Spleen (tissue), 11 donors: Measurements from ENCODE around the gene PI4K2B. TPM values are rescaled to one million over a fixed set of nuclear protein-coding genes. Genes with fewer than 3 reads are reported as not detected.
"Not testable (repeated sequence)": the region's sequence is repeated elsewhere in the genome, so short reads cannot be mapped to it uniquely, and the experiment has no call there.

Source experiments
- DNase-seq: peaks from one replicate; pipeline ENCODE4 v3.0.0-alpha.2; 2020
- H3K27ac ChIP-seq, 8 donors: fragments of 200-600 bp; sonication (generic) in 7 of 8; 1 replicate in 4 of 8; 2 replicates in 4 of 8; pipeline versions ENCODE4 v1.5.0 to v1.8.0; 2016 to 2021; ENCODE audit warnings: inconsistent platforms in 4 of 8, mild to moderate bottlenecking in 4 of 8, moderate library complexity in 1 of 8
- H3K27me3 ChIP-seq, 7 donors: fragments of 200-600 bp; sonication (generic) in 6 of 7; replicated peaks in 1 of 7; 1 replicate in 4 of 7; 2 replicates in 3 of 7; pipeline versions ENCODE4 v1.5.0 to v1.8.0; 2016 to 2021; ENCODE audit warnings: inconsistent platforms in 3 of 7, mild to moderate bottlenecking in 1 of 7
- H3K36me3 ChIP-seq, 6 donors: fragments of 200-600 bp; sonication (generic) in 5 of 6; 1 replicate in 4 of 6; 2 replicates in 2 of 6; pipeline versions ENCODE4 v1.5.0 to v1.8.0; 2016 to 2021; ENCODE audit warnings: inconsistent platforms in 2 of 6
- H3K4me1 ChIP-seq, 6 donors: fragments of 200-600 bp; sonication (generic) in 5 of 6; 1 replicate in 3 of 6; 2 replicates in 3 of 6; pipeline versions ENCODE4 v1.5.0 to v1.8.0; 2016 to 2021; ENCODE audit warnings: inconsistent platforms in 3 of 6
- H3K4me3 ChIP-seq, 8 donors: fragments of 200-600 bp; sonication (generic) in 7 of 8; 1 replicate in 4 of 8; 2 replicates in 4 of 8; pipeline versions ENCODE4 v1.5.0 to v1.8.0; 2016 to 2021; ENCODE audit warnings: inconsistent platforms in 4 of 8, mild to moderate bottlenecking in 4 of 8, moderate library complexity in 2 of 8
- H3K9me3 ChIP-seq, 8 donors: fragments of 200-600 bp; sonication (generic) in 7 of 8; 1 replicate in 4 of 8; 2 replicates in 4 of 8; pipeline versions ENCODE4 v1.5.0 to v1.8.0; 2016 to 2021; ENCODE audit warnings: inconsistent platforms in 4 of 8
- CTCF ChIP-seq, 11 experiments: fragments of 200-600 bp in 7 of 11; fragments of 450-650 bp in 4 of 11; sonication (generic) in 4 of 11; IDR thresholded peaks in 8 of 11; conservative IDR thresholded peaks in 3 of 11; 1 replicate in 7 of 11; 2 replicates in 4 of 11; pipeline versions ENCODE4 v1.4.0 to v1.8.0; 2016 to 2021; ENCODE audit warnings: antibody characterized with exemption in 11 of 11, inconsistent platforms in 4 of 11, mild to moderate bottlenecking in 1 of 11
- POLR2A ChIP-seq, 3 donors: fragments of 450-650 bp; IDR thresholded peaks; one replicate each; pipeline ENCODE4 v1.5.1; 2017; ENCODE audit warnings: antibody characterized with exemption in 3 of 3, mild to moderate bottlenecking in 1 of 3
- POLR2AphosphoS5 ChIP-seq, 3 donors: sonication (generic); formaldehyde crosslinking; IDR thresholded peaks; one replicate each; pipeline ENCODE4 v1.5.1; 2017; ENCODE audit warnings: antibody characterized with exemption in 3 of 3
- WGBS, 5 donors: extraction: QIAGEN DNeasy Blood & Tissue Kit in 3 of 5; methylation state at CpG; one replicate each; pipeline versions ENCODE4 v1.1.5 to v1.1.7; 2013 to 2018; 5-methylcytosine and 5-hydroxymethylcytosine counted together
- intact Hi-C: fragments of 100-400 bp; cut with DNase I; formaldehyde crosslinking; loops from one replicate; pipeline ENCODE4 v1.15.0; 2023; ENCODE audit warnings: low total_unique reads
- polyA plus RNA-seq, 3 donors: library from polyadenylated mRNA; stranded (reverse); fragments of 200-250 nt; gene quantifications; one replicate each; pipeline ENCODE4 v1.2.1, GENCODE V29; 2013
- small RNA-seq, 4 donors: library from RNA; depleted of rRNA; stranded (forward); fragments of <200 nt; gene quantifications; one replicate each; pipeline ENCODE3, GENCODE V24; 2016
- total RNA-seq, 7 donors: library from RNA; depleted of rRNA in 3 of 7; stranded (reverse); fragments of >200 nt in 3 of 7; fragmentation: NEBNext Ultra II Directional in 4 of 7; extraction: Animal tissue kit (Norgen Biotek cat#: 25700) in 4 of 7; gene quantifications; one replicate each; pipeline versions ENCODE4 v1.1.0 to v1.2.1, GENCODE V29; 2016 to 2021
- donor health status: healthy with polysubstance abuse.
- donor health status: DM: no; HTN: no; CAD: no; lungs with moderate emphysema.
- donor health status: DM: no; HTN: no; CAD: no.
- donor health status: Bipolar disorder and iron deficiency.
- donor health status: healthy.
- donor health status: DM: no; HTN: no; CAD: no.
- donor health status: DM: yes; HTN: yes; CAD: no.

The PI4K2B gene
- total and polyA plus RNA-seq, 10 donors, result 6.1 to 19.6 (median 15.3) TPM

- DNase-seq, result no peak
- H3K9me3 ChIP-seq, result no peaks in the 10 kb centered on the region
- TF ChIP-seq POLR2A (IDR thresholded peaks at IDR 0.05) (no peak), CTCF (IDR thresholded peaks at IDR 0.05 in 8 of 11, conservative IDR thresholded peaks at IDR 0.05 in 3 of 11) (no peak), POLR2AphosphoS5 (IDR thresholded peaks at IDR 0.05) (no peak)
- no peaks in the 10 kb centered on the region for H3K27me3 ChIP-seq
- H3K36me3 ChIP-seq, result peaks cover 0 to 69% (median 13%) of the 10 kb centered on the region in 6 donors
- 40 to 70% (median 50%) methylated on average over 1 of the region's 1 CpG for WGBS, 5 donors
- no peaks in the 10 kb centered on the region for H3K4me1 ChIP-seq
- H3K27ac ChIP-seq, result no peak overlapping the region
- H3K4me3 ChIP-seq, result no peak overlapping the region
- intact Hi-C loops, result no loop called here
Measured at GRCh38 chr4:25320773-25321172, 86.9 kb downstream of the PI4K2B start.

GRCh38 chr4:25321703-25322102, 87.9 kb downstream of the PI4K2B start:
- WGBS, 5 donors, result 91 to 98% (median 94%) methylated on average over 3 of the region's 3 CpGs
- DNase-seq, result no peak
- Histone ChIP-seq H3K4me3 (no peak overlapping the region), H3K36me3 (peaks cover 0 to 60% (median 7%) of the 10 kb centered on the region in 6 donors), H3K9me3 (no peaks in the 10 kb centered on the region), H3K4me1 (no peaks in the 10 kb centered on the region), H3K27me3 (no peaks in the 10 kb centered on the region), H3K27ac (no peak overlapping the region)
- intact Hi-C loops, result no loop called here
- TF ChIP-seq CTCF (IDR thresholded peaks at IDR 0.05 in 8 of 11, conservative IDR thresholded peaks at IDR 0.05 in 3 of 11), result no peak

- intact Hi-C loops, H3K9me3 ChIP-seq, H3K4me3 ChIP-seq, H3K36me3 ChIP-seq, H3K27me3 ChIP-seq, DNase-seq, H3K27ac ChIP-seq: not testable (repeated sequence)
- 92 to 100% (median 96%) methylated on average over 3 of the region's 3 CpGs for WGBS, 5 donors
- H3K4me1 ChIP-seq, result peaks cover 0 to 21% (median 14%) of the 10 kb centered on the region in 6 donors
Measured at GRCh38 chr4:25328463-25328862, 94.6 kb downstream of the PI4K2B start.

Small RNAs within 50 kb of the gene (small RNA-seq; reads per million reads assigned to genes)
- 0 reads per million in 4 donors for gene RF00004

Other genes starting within 250 kb of the PI4K2B start
- 1 to 10 TPM in 2 of 7 donors, under 1 TPM in 5; 0.17 to 2.7 (median 0.51) TPM for gene LGI2, start 203.1 kb upstream of the PI4K2B start, total RNA-seq
- 1 to 10 TPM in 2 of 3 donors, under 1 TPM in 1; 0.83 to 1.4 (median 1.2) TPM for gene LGI2, start 203.1 kb upstream of the PI4K2B start, polyA plus RNA-seq
- 10 to 100 TPM in 6 of 7 donors, 1 to 10 TPM in 1; 9.1 to 15.2 (median 13.2) TPM for gene SEPSECS, start 73.6 kb upstream of the PI4K2B start, total RNA-seq
- gene SEPSECS, start 73.6 kb upstream of the PI4K2B start, polyA plus RNA-seq, result 1 to 10 TPM; 4.8 to 7.6 (median 6.5) TPM
- gene ZCCHC4, start 78.7 kb downstream of the PI4K2B start, total RNA-seq, result 10 to 100 TPM; 10.5 to 14.7 (median 13.2) TPM
- gene ZCCHC4, start 78.7 kb downstream of the PI4K2B start, polyA plus RNA-seq, result 1 to 10 TPM; 5.6 to 6.0 (median 5.9) TPM
- 10 to 100 TPM; 32.6 to 58.9 (median 44.0) TPM for gene ANAPC4, start 143.2 kb downstream of the PI4K2B start, total RNA-seq
- 10 to 100 TPM; 25.5 to 51.5 (median 32.1) TPM for gene ANAPC4, start 143.2 kb downstream of the PI4K2B start, polyA plus RNA-seq